SKM-1 treated with dmso at 0.1 percent for 144 hours (cell line): ENCODE results near the gene TSPAN19.

Source experiments
- DNase-seq: peaks from one replicate; lab custom pipeline; 2025; ENCODE audit not compliant: unreplicated experiment; lab: John Stamatoyannopoulos, UW

The TSPAN19 gene

GRCh38 chr12:85002778-85003296 lies 33.2 kb downstream of the TSPAN19 start:
- DNase-seq, result no peak

DNA sequence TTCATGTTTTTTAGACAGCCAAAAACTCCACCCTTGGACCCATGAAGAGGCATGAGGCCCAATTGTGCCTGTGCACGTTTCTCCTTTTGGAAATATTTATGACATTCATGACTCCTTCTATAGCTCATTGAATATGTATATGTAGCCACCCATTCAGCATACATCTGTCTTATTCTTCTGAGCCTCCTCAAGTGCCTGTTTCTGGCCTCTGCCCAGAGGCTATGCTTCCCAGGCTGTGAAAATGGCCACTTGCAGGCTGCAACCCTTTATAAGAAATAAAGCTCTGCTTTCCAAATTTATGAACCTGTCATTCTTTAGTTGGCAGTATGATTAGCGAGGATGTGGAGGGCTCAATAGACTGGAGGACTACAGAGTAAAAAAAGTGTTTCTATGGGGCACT lies 35.3 kb downstream of the TSPAN19 start:
- no peak for DNase-seq

DNA sequence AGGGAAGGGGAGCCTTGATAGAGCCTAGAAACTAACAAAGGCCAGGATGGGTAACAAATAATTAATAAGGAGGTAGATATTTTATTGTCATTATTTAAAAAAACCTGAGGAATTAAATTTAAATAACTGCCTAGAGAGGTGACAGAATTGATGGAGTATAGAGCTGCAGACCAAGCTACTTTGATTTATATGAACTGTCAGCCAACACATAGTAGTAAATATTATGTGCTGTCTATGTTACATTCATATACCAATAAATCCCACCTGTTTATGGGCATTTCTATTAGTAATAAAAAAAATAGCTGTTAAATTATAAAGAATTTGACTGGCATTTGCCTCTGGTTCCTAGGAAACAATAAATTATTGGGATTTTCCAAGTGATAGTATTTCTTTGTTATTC lies 37.7 kb downstream of the TSPAN19 start:
- DNase-seq, result no peak

DNA sequence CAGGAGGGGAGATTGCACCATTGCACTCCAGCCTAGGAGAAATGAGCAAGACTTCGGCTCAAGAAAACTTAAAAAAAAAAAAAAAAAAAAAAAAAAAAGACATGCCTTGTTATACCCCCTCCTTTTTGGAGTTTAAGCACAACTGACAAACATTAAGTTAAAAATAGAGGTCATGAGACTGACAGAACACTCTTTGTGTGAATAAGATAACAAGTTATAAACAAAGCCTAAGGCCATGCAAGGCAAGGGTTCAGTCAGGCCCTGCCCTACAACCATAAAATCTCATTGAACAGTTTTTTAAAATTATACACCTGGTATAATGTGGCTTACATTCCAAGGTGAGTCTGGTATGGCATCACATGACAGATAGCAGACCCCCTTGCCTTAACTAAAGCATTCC lies 39.3 kb downstream of the TSPAN19 start:
- DNase-seq, result no peak

DNA sequence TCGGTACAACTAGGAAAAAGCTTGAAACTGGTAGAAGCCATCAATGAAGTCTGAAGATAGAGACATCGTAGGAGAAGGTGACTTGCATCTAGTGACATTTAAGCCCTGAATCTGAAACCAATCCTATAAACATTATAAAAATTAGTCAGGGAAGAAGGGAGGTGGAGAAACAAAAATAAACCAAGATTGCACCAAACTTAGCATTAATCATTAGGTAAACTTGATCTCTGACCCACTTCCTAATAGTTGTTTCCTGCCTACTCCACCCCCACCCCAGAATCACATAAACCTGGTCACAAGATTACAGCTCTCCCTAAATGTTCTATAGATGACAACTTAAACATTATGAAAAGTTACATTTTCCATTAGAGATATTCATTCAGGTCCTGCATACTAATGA lies 40.4 kb downstream of the TSPAN19 start:
- DNase-seq, result no peak

- no peak for DNase-seq
These were observed 41.7 kb downstream of the TSPAN19 start for GRCh38 chr12:84994426-84994825.

GRCh38 chr12:84986586-84986985 lies 49.5 kb downstream of the TSPAN19 start:
- no peak for DNase-seq

DNA sequence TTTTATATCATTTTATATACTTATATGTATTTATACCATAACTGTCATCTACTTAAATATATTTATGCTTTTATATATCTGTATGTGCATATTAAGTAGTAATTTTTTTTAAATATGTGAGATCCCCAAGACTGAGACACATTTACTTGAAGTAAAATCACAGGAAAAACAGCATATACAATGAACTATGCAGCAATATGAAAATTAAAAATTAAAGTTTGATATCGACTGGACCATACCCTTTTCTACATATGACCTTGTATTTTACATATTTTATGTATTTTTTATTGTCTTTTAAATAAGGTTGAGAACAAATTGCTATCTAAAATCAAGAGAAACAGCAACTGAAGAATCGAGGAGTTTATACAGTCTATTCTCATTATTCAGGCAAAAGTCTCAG lies 50.0 kb downstream of the TSPAN19 start:
- DNase-seq, result no peak

DNA sequence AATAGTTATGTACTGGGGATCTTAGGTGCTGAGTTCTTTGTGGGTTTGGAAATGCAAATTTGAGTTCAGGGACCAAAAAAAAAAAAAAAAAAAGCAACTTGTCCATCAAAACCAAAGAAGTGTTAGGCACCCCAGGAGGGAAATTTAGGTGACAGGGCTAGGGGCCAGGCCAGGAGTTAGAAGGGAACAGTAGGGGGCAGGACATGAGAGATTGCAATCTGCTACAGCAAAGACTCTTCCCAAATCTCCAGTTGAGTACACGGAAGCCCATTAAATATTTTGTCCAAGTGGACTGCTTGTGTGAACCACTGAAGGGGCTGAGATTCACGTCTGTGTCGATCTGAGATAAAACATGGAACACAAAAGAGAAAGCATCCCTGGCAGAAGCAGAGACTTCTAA lies 52.8 kb downstream of the TSPAN19 start:
- no peak for DNase-seq

DNA sequence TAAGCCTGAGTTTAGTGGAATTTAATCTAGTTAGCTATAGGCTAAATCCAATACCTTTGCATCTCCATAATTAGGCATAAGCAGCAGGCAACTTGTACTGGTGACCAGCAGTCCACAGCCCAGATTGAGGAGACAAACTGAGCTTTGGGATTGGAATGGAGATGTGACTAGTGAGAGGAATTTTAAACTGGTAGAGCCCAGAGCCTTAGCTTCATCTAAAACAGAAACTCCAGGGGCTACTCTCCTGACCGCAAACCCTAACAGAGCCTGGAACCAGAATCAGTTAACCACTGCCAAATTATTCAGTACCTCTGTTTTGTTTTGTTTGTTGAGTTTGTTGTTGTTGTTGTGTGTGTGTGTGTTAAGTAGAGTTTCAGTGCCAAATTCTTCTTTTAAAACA lies 53.2 kb downstream of the TSPAN19 start:
- DNase-seq, result no peak

DNA sequence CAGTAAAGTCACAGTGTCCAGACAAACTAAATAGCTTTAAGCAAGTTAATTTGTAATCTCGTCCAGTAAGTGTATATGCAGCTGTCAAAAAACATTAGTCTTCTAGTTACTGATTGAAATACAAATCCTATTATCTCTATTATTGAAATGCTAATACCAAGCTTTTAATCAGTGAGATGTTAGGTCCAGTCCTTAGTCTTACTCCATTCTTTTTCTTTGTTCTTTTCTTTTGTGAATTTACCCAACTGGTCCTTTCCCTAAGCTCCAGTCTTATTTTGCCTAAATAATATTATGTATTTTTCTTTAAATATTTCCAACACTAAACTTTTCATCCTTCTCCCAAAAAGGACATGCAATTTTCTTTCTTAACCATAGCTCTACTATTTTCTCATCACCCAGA lies 57.2 kb downstream of the TSPAN19 start:
- DNase-seq, result no peak

- no peak for DNase-seq
These were observed 59.9 kb downstream of the TSPAN19 start for GRCh38 chr12:84976133-84976532.

GRCh38 chr12:84974155-84974815 lies 61.8 kb downstream of the TSPAN19 start:
- no peak for DNase-seq

DNA sequence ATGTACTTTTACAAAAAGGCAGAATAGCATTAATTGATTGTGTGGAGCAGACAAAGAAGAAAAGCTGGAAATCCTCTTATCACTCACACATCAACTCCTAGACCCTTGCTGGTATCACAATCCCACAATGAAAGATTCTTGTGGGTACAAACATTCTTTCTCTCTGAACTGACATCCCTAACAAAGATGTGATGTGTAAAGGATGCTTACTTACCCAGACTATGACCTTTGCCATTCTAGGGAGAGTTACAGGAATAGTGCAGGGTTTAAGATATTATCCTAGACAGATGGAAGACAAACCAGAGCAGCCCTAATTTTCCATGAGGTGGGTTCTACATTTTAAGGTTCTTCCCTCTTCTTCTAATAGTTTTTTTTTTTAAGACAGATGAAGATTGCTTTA lies 63.1 kb downstream of the TSPAN19 start:
- no peak for DNase-seq

GRCh38 chr12:84969226-84969625 lies 66.9 kb downstream of the TSPAN19 start:
- no peak for DNase-seq
